ENCODE results near the gene YAF2. TPM values are rescaled to one million over a fixed set of nuclear protein-coding genes. Genes with fewer than 3 reads are reported as not detected.

The YAF2 gene
- total RNA-seq, 4 donors from 2014 or later = 10.8 to 69.7 (median 28.5) TPM

DNA sequence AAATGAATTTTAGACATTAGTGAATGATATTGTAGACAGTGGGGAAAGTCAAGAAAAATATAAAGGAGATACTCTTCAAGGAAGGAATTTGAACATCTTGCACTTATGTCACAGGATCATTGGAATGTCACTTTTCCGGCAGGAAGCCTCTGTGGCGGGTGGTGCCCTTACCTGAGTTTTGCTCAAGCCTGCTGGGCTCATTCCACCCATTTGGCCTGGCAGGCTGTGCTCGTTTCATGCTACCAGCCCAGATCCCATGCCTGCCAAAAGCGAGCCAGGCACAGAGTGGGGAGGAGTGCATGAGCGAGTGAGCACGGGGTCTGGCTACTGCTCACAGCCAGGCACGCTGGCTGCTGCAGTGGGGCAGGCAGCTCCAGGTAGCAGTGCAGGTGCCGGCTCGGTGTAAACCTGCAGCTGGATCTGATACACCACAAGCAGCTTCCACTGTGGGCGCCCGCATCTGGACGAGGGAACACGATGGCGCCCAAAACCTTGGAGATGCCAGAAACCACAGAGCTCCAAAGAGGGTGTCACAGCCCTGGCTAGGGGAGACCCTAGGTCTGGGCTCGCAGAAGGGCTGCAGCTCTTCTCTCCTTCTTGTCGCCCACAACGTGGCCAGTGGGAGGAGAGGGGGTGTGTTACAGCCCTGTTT is 28.7 kb upstream of the YAF2 start:
- DNase-seq = no peak
- H3K4me3 ChIP-seq = no peak overlapping the region
- intact Hi-C loops (cut with DNase I; ENCODE audit: low total_unique reads) = no loop called here
- no peaks in the 10 kb centered on the region for H3K27me3 ChIP-seq
- H3K27ac ChIP-seq = no peak overlapping the region
- no peaks in the 10 kb centered on the region for H3K9me3 ChIP-seq
- no peaks in the 10 kb centered on the region for H3K4me1 ChIP-seq
- no peaks in the 10 kb centered on the region for H3K36me3 ChIP-seq
- TF ChIP-seq, protein P1, sequence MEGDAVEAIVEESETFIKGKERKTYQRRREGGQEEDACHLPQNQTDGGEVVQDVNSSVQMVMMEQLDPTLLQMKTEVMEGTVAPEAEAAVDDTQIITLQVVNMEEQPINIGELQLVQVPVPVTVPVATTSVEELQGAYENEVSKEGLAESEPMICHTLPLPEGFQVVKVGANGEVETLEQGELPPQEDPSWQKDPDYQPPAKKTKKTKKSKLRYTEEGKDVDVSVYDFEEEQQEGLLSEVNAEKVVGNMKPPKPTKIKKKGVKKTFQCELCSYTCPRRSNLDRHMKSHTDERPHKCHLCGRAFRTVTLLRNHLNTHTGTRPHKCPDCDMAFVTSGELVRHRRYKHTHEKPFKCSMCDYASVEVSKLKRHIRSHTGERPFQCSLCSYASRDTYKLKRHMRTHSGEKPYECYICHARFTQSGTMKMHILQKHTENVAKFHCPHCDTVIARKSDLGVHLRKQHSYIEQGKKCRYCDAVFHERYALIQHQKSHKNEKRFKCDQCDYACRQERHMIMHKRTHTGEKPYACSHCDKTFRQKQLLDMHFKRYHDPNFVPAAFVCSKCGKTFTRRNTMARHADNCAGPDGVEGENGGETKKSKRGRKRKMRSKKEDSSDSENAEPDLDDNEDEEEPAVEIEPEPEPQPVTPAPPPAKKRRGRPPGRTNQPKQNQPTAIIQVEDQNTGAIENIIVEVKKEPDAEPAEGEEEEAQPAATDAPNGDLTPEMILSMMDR (IDR thresholded peaks at IDR 0.05) = no peak
- no peak for TF ChIP-seq POLR2A (IDR thresholded peaks at IDR 0.05)

DNA sequence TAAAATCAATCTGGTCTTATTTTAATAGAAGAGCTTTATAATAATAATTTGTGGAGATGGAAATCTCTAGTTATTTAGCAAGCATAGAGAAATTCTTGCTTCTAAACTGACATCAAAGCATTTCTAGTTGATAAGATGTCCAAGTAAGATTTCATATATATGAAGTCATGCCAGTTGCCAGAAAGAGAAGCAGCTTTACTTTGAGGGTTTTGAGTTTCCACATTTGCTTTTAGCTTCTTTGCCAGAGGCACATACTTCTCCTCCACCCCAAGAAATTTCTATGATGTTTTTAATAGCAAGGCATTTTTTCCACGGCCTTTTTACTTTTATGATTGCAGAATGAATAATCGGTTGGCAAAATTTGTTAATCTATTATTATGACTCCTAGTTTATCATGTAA is 24.2 kb upstream of the YAF2 start:
- no peaks in the 10 kb centered on the region for H3K4me1 ChIP-seq
- intact Hi-C loops (cut with DNase I; ENCODE audit: low total_unique reads) = no loop called here

DNA sequence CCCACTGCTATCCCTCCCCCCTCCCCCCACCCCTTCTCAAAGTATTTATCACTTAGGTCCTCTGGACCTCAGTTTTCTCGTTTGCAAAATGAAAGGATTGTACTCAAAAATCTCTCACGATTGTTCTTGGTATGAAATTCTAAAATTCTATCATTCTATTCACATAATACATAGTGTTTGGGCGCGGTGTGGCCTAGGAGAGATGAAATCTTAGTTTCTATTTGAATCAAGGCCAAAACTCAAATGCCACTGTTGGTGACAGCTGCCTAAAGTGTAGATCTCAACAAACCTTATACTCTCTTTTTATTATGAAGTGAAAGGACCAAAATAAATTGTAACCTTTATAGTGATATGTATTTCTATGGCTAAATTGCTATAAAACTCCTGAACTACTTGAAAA is 23.7 kb upstream of the YAF2 start:
- Histone ChIP-seq H3K4me1 (no peaks in the 10 kb centered on the region), H3K36me3 (no peaks in the 10 kb centered on the region), H3K27ac (no peak overlapping the region), H3K9me3 (no peaks in the 10 kb centered on the region), H3K27me3 (no peaks in the 10 kb centered on the region), H3K4me3 (no peak overlapping the region)
- no peak for DNase-seq
- intact Hi-C loops (cut with DNase I; ENCODE audit: low total_unique reads) = no loop called here
- TF ChIP-seq, protein P1 (IDR thresholded peaks at IDR 0.05) = no peak

More for the DNA sequence above, 24.2 kb upstream of the YAF2 start:
- TF ChIP-seq, protein P1 (IDR thresholded peaks at IDR 0.05) = no peak
- TF ChIP-seq POLR2A (IDR thresholded peaks at IDR 0.05) = no peak
- Histone ChIP-seq H3K27me3 (no peaks in the 10 kb centered on the region), H3K36me3 (no peaks in the 10 kb centered on the region), H3K27ac (no peak overlapping the region), H3K4me3 (no peak overlapping the region), H3K9me3 (no peaks in the 10 kb centered on the region)
- DNase-seq = no peak

DNA sequence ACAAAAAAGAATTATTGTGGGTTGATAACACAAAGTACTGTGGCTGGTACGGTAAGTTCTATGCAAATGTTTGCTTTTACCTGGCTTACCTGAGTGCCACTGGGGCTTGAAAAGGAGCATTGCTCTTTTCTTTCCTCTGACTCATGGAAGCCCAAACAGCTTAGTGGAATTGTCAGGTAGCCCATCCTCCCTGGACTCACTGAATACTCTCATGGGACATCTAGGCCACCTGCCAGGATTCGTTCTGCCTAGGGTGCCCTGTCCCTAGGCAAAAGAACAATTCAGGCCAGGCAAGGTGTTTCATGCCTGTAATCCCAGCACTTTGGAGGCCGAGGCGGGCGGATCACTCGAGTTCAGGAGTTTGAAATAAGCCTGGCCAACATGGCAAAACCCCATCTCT is 22.5 kb upstream of the YAF2 start:
- TF ChIP-seq POLR2A (IDR thresholded peaks at IDR 0.05) = no peak
- TF ChIP-seq, protein P1 (IDR thresholded peaks at IDR 0.05) = no peak
- Histone ChIP-seq H3K27me3 (no peaks in the 10 kb centered on the region), H3K27ac (no peak overlapping the region), H3K4me1 (no peaks in the 10 kb centered on the region), H3K4me3 (no peak overlapping the region), H3K36me3 (no peaks in the 10 kb centered on the region), H3K9me3 (no peaks in the 10 kb centered on the region)
- no peak for DNase-seq
- intact Hi-C loops (cut with DNase I; ENCODE audit: low total_unique reads) = no loop called here

DNA sequence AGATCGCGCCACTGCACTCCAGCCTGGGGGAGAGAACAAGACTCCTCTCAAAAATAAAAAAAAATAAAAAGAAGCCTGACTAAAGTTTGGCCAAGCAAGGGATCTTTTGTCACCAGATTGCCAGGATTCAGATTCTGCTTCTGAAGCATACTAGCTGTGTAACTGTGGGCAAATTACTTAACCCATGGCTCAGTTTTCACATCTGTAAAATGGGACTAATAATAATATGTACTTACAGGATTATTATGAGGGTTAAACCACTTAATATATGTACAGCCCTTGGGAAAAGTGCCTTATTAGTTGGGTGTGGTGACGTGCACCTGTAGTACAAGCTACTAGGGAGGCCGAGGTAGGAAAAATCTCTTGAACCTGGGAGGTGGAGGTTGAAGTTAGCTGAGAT is 21.7 kb upstream of the YAF2 start:
- intact Hi-C loops (cut with DNase I; ENCODE audit: low total_unique reads) = no loop called here
- Histone ChIP-seq H3K4me1 (no peaks in the 10 kb centered on the region), H3K27me3 (no peaks in the 10 kb centered on the region), H3K36me3 (no peaks in the 10 kb centered on the region), H3K4me3 (no peak overlapping the region), H3K27ac (no peak overlapping the region), H3K9me3 (no peaks in the 10 kb centered on the region)
- TF ChIP-seq POLR2A (IDR thresholded peaks at IDR 0.05) = no peak
- TF ChIP-seq, protein P1 (IDR thresholded peaks at IDR 0.05) = no peak
- DNase-seq = no peak
